Osteoblast (primary cell): ENCODE results near the gene EEA1. TPM values are rescaled to one million over a fixed set of nuclear protein-coding genes. Genes with fewer than 3 reads are reported as not detected.

Experiments
- DNase-seq: peaks from one replicate; pipeline ENCODE4 v3.0.0; 2011; ENCODE audit warnings: low spot score, mixed read lengths; ENCODE audit not compliant: insufficient read length; ENCODE audit errors: missing footprints
- H2AFZ ChIP-seq: 2 replicates; pipeline ENCODE4 v1.6.0; 2011; ENCODE audit warnings: mild to moderate bottlenecking, low read length
- H3K27ac ChIP-seq: 2 replicates; pipeline ENCODE4 v1.5.1; 2011; ENCODE audit warnings: mild to moderate bottlenecking, low read depth, low read length, moderate library complexity
- H3K27me3 ChIP-seq: 2 replicates; pipeline ENCODE4 v1.6.0; 2012; ENCODE audit warnings: mild to moderate bottlenecking, control low read depth, inconsistent platforms, low read length, moderate library complexity; ENCODE audit not compliant: insufficient read depth
- H3K36me3 ChIP-seq: 2 replicates; pipeline ENCODE4 v1.5.1; 2011; ENCODE audit warnings: mild to moderate bottlenecking, low read length, control low read depth, moderate library complexity; ENCODE audit not compliant: insufficient read depth
- H3K4me1 ChIP-seq: 2 replicates; pipeline ENCODE4 v1.5.1; 2011; ENCODE audit warnings: mild to moderate bottlenecking, low read length, control low read depth, moderate library complexity; ENCODE audit not compliant: insufficient read depth
- H3K4me2 ChIP-seq: 2 replicates; pipeline ENCODE4 v1.6.0; 2011; ENCODE audit warnings: mild to moderate bottlenecking, low read length; ENCODE audit not compliant: insufficient read depth
- H3K4me3 ChIP-seq: fragments of 200-600 bp; sonication (generic); 3 replicates; pipeline ENCODE4 v1.5.1; 2012; ENCODE audit warnings: mild to moderate bottlenecking, low read length, inconsistent platforms; ENCODE audit not compliant: insufficient read depth
- H3K79me2 ChIP-seq: 2 replicates; pipeline ENCODE4 v1.6.0; 2012; ENCODE audit warnings: mild to moderate bottlenecking, low read length, control low read depth, inconsistent platforms; ENCODE audit not compliant: insufficient read depth
- H3K9me3 ChIP-seq: 2 replicates; pipeline ENCODE4 v1.5.1; 2011; ENCODE audit warnings: low read depth, low read length, control low read depth
- H4K20me1 ChIP-seq: 2 replicates; pipeline ENCODE4 v1.6.0; 2012; ENCODE audit warnings: mild to moderate bottlenecking, low read length, control low read depth; ENCODE audit not compliant: insufficient read depth
- CTCF ChIP-seq: IDR thresholded peaks from 2 replicates; pipeline ENCODE4 v1.5.1; 2011; ENCODE audit warnings: mild to moderate bottlenecking, low read depth, low read length, moderate library complexity; ENCODE audit errors: extremely low read depth
- total RNA-seq: library from RNA; depleted of rRNA; stranded (reverse); fragments of >200 nt; gene quantifications from 2 replicates; pipeline ENCODE4 v1.2.3, GENCODE V29; 2012

The EEA1 gene
- total RNA-seq, 1 donor, result 32.9 TPM

GRCh38 chr12:92729773-92730305, 199.3 kb downstream of the EEA1 start:
- H4K20me1 ChIP-seq, result no peaks in the 10 kb centered on the region

GRCh38 chr12:92726850-92727249, 202.2 kb downstream of the EEA1 start:
- Histone ChIP-seq H3K4me1 (no peaks in the 10 kb centered on the region), H3K36me3 (no peaks in the 10 kb centered on the region), H3K27me3 (no peaks in the 10 kb centered on the region), H3K4me3 (no peak overlapping the region), H3K27ac (no peak overlapping the region), H2AFZ (no peak overlapping the region), H3K9me3 (no peaks in the 10 kb centered on the region), H3K4me2 (no peak overlapping the region), H4K20me1 (no peaks in the 10 kb centered on the region), H3K79me2 (no peaks in the 10 kb centered on the region)
- TF ChIP-seq CTCF, result no peak
- no peak for DNase-seq

More at GRCh38 chr12:92729773-92730305, 199.3 kb downstream of the EEA1 start:
- H3K4me1 ChIP-seq, result peaks cover 5% of the 10 kb centered on the region
- H3K27ac ChIP-seq, result no peak overlapping the region
- no peak overlapping the region for H3K4me2 ChIP-seq
- no peaks in the 10 kb centered on the region for H3K27me3 ChIP-seq
- TF ChIP-seq CTCF, result no peak
- H3K9me3 ChIP-seq, result no peaks in the 10 kb centered on the region
- no peak overlapping the region for H3K4me3 ChIP-seq
- H2AFZ ChIP-seq, result no peak overlapping the region
- no peak for DNase-seq
- no peaks in the 10 kb centered on the region for H3K79me2 ChIP-seq
- H3K36me3 ChIP-seq, result no peaks in the 10 kb centered on the region

- Histone ChIP-seq H3K27ac (no peak overlapping the region), H3K4me2 (no peak overlapping the region), H2AFZ (no peak overlapping the region), H3K9me3 (no peaks in the 10 kb centered on the region), H3K79me2 (no peaks in the 10 kb centered on the region), H3K27me3 (no peaks in the 10 kb centered on the region), H4K20me1 (no peaks in the 10 kb centered on the region), H3K4me3 (no peak overlapping the region), H3K36me3 (no peaks in the 10 kb centered on the region), H3K4me1 (peaks cover 9% of the 10 kb centered on the region)
- TF ChIP-seq CTCF, result no peak
- DNase-seq, result no peak
Observed at GRCh38 chr12:92722897-92723296, 206.2 kb downstream of the EEA1 start.

- Histone ChIP-seq H3K27me3 (no peaks in the 10 kb centered on the region), H3K27ac (no peak overlapping the region), H3K36me3 (no peaks in the 10 kb centered on the region), H3K4me2 (no peak overlapping the region), H4K20me1 (no peaks in the 10 kb centered on the region), H3K4me3 (no peak overlapping the region), H2AFZ (no peak overlapping the region), H3K9me3 (no peaks in the 10 kb centered on the region), H3K79me2 (no peaks in the 10 kb centered on the region), H3K4me1 (peaks cover 16% of the 10 kb centered on the region)
- DNase-seq, result no peak
- TF ChIP-seq CTCF, result no peak
Observed at GRCh38 chr12:92721656-92722055, 207.4 kb downstream of the EEA1 start.
